GM19372 (cell line): ENCODE data around the gene EDC4.

Experiments used
- ATAC-seq: cut with Tn5 transposase; IDR thresholded peaks from one replicate; pipeline ENCODE4 v1.9.1; 2021; ENCODE audit warnings: mild to moderate bottlenecking, low read depth, moderate library complexity; ENCODE audit not compliant: unreplicated experiment

Gene EDC4

GRCh38 chr16:67928147-67928546 lies 55.3 kb downstream of the EDC4 start:
- ATAC-seq = no peak

GRCh38 chr16:67928561-67929364 lies 55.9 kb downstream of the EDC4 start:
- ATAC-seq = no peak

- ATAC-seq = no peak
These were observed 57.3 kb downstream of the EDC4 start for GRCh38 chr16:67930191-67930590.

GRCh38 chr16:67930678-67931211 lies 57.9 kb downstream of the EDC4 start:
- no peak for ATAC-seq
